Loucy (cell line): ENCODE measurements around the gene FARP1.
A peak's percentile ranks its signal among the peaks of the same experiment; 100 is the strongest.

Experiments used
- H2AFZ ChIP-seq: fragments of 200-600 bp; sonication (generic); 2 replicates; pipeline ENCODE4 v1.6.0; 2016; ENCODE audit warnings: antibody characterized with exemption, mild to moderate bottlenecking, low read length, moderate library complexity
- H3F3A ChIP-seq: fragments of 200-600 bp; 2 replicates; pipeline ENCODE4 v1.6.0; 2016; ENCODE audit warnings: antibody characterized with exemption, low read depth, mild to moderate bottlenecking
- H3K27me3 ChIP-seq: fragments of 200-600 bp; sonication (generic); 2 replicates; pipeline ENCODE4 v1.6.1; 2014; ENCODE audit warnings: low read length, mild to moderate bottlenecking; ENCODE audit not compliant: insufficient read depth, poor library complexity, severe bottlenecking
- H3K36me3 ChIP-seq: fragments of 200-600 bp; sonication (generic); 2 replicates; pipeline ENCODE4 v1.6.1; 2016; ENCODE audit warnings: low read length; ENCODE audit not compliant: insufficient read depth
- H3K4me1 ChIP-seq: fragments of 200-600 bp; sonication (generic); 2 replicates; pipeline ENCODE4 v1.5.1; 2014; ENCODE audit warnings: low read length, mild to moderate bottlenecking; ENCODE audit not compliant: insufficient read depth, poor library complexity, severe bottlenecking
- H3K4me2 ChIP-seq: fragments of 200-600 bp; sonication (generic); 2 replicates; pipeline ENCODE4 v1.6.0; 2014; ENCODE audit warnings: antibody characterized with exemption, low read length, low read depth, mild to moderate bottlenecking; ENCODE audit not compliant: poor library complexity, severe bottlenecking
- H3K4me3 ChIP-seq: fragments of 200-600 bp; sonication (generic); 2 replicates; pipeline ENCODE4 v1.5.1; 2014; ENCODE audit warnings: low read length, mild to moderate bottlenecking, mixed read lengths; ENCODE audit not compliant: poor library complexity, severe bottlenecking
- H3K79me2 ChIP-seq: fragments of 200-600 bp; sonication (generic); 2 replicates; pipeline ENCODE4 v1.6.1; 2014; ENCODE audit warnings: low read length; ENCODE audit not compliant: insufficient read depth
- H3K9ac ChIP-seq: fragments of 200-600 bp; sonication (generic); 2 replicates; pipeline ENCODE4 v1.6.0; 2014; ENCODE audit warnings: mild to moderate bottlenecking, low read depth, low read length, moderate library complexity; ENCODE audit not compliant: poor library complexity, severe bottlenecking
- H3K9me2 ChIP-seq: fragments of 200-600 bp; sonication (generic); replicated peaks from 2 replicates; pipeline ENCODE4 v1.6.1; 2016; ENCODE audit warnings: low read depth, low read length, mixed read lengths
- H3K9me3 ChIP-seq: fragments of 200-600 bp; sonication (generic); 2 replicates; pipeline ENCODE4 v1.6.1; 2014; ENCODE audit warnings: mild to moderate bottlenecking, antibody characterized with exemption, low read length, low read depth; ENCODE audit not compliant: insufficient read depth
- H4K20me1 ChIP-seq: fragments of 200-600 bp; sonication (generic); 2 replicates; pipeline ENCODE4 v1.6.0; 2014; ENCODE audit warnings: antibody characterized with exemption, low read length, mild to moderate bottlenecking; ENCODE audit not compliant: insufficient read depth, poor library complexity, severe bottlenecking
- EZH2phosphoT487 ChIP-seq: fragments of 200-600 bp; IDR thresholded peaks from 2 replicates; pipeline ENCODE4 v1.6.1; 2018; ENCODE audit warnings: antibody characterized with exemption, mild to moderate bottlenecking, moderate library complexity, borderline replicate concordance
- TF ChIP-seq, protein P1 (sequence below): fragments of 200-600 bp; sonication (generic); conservative IDR thresholded peaks from 2 replicates; pipeline ENCODE4 v1.5.1; 2014; ENCODE audit warnings: mild to moderate bottlenecking, antibody characterized with exemption, low read length

The FARP1 gene

DNA sequence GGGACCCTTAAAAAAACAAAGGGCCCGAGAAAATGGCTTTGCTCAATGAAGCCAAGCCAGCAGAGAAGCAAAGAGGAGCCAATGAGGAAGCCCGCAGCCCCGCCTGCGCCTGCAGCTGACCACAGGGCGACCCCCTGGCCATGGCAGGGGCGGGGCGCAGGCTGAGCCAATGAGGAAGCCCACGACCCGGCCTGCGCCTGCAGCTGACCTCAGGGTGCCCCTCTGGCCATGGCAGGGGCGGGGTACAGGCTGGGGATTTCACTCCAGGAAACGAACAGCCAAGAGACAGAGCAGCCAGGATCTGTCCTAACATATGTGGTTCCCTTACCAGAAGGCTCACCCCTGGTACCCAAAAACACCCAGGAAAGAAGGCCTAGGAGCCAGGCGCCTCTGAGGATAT, 332.6 kb downstream of the FARP1 start:
- Histone ChIP-seq H3K4me2 (no peak overlapping the region), H3K79me2 (peaks cover 35% of the 10 kb centered on the region), H3K9me2 (no peaks in the 10 kb centered on the region), H3K4me1 (peaks cover 26% of the 10 kb centered on the region), H3K9ac (no peak overlapping the region), H2AFZ (no peak overlapping the region), H3K4me3 (no peak overlapping the region), H4K20me1 (peaks cover 46% of the 10 kb centered on the region), H3K27me3 (no peaks in the 10 kb centered on the region), H3K9me3 (no peaks in the 10 kb centered on the region), H3K36me3 (peaks cover 43% of the 10 kb centered on the region; the same call in 1 of the 2 replicates), H3F3A (no peaks in the 10 kb centered on the region)
- TF ChIP-seq, protein P1, sequence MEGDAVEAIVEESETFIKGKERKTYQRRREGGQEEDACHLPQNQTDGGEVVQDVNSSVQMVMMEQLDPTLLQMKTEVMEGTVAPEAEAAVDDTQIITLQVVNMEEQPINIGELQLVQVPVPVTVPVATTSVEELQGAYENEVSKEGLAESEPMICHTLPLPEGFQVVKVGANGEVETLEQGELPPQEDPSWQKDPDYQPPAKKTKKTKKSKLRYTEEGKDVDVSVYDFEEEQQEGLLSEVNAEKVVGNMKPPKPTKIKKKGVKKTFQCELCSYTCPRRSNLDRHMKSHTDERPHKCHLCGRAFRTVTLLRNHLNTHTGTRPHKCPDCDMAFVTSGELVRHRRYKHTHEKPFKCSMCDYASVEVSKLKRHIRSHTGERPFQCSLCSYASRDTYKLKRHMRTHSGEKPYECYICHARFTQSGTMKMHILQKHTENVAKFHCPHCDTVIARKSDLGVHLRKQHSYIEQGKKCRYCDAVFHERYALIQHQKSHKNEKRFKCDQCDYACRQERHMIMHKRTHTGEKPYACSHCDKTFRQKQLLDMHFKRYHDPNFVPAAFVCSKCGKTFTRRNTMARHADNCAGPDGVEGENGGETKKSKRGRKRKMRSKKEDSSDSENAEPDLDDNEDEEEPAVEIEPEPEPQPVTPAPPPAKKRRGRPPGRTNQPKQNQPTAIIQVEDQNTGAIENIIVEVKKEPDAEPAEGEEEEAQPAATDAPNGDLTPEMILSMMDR: no peak
- TF ChIP-seq EZH2phosphoT487: no peak

DNA sequence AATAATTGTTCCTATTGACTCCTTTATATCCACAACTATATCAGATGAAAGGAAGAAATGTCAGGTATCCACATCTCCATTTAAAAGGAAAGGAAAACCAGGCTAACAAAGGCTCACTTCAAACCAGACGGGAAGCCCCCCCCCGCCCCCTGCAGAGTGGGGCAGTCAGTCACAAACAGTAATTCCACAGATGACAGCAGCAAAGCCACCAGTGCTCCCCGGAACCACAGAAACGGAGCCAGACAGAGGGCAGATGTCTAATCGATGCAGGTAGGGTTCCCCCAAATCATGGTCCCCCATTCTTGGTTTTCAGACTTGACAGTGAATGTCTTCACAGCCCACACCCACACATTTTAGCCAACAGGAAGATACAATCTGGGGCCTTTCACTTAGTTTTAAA, 333.2 kb downstream of the FARP1 start:
- peak overlapping the region; percentile 71 for H3K4me2 ChIP-seq
- H4K20me1 ChIP-seq: peaks cover 52% of the 10 kb centered on the region
- no peaks in the 10 kb centered on the region for H3K27me3 ChIP-seq
- no peak for TF ChIP-seq EZH2phosphoT487
- TF ChIP-seq, protein P1: no peak
- no peak overlapping the region for H3K9ac ChIP-seq
- peaks cover 44% of the 10 kb centered on the region for H3K36me3 ChIP-seq
- no peaks in the 10 kb centered on the region for H3K9me3 ChIP-seq
- no peaks in the 10 kb centered on the region for H3K9me2 ChIP-seq
- peak overlapping the region; percentile 54 for H3K4me3 ChIP-seq
- no peak overlapping the region for H2AFZ ChIP-seq
- peaks cover 40% of the 10 kb centered on the region for H3K79me2 ChIP-seq
- no peaks in the 10 kb centered on the region for H3F3A ChIP-seq
- peaks cover 31% of the 10 kb centered on the region for H3K4me1 ChIP-seq

DNA sequence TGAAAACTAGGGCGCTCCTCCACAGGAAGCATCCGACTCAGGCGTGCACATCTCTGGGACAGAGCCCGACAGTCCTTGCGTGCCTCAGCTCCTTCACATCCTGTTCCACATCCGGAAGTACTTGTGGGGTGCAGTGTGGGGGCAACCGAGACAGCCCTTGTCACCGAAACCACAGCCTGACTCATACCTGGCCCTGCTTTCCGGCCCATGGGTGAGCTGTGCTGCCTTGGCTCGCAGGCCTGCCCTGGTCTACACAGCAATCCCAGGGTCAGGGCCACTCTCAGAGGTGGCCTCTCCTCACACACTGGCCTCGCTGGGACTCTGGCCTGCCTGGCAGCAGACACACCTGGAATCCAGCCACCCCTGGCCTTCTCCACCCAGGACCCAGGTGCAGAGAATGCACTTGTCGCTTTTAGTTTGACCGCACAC, 333.7 kb downstream of the FARP1 start:
- H3F3A ChIP-seq: no peaks in the 10 kb centered on the region
- peaks cover 56% of the 10 kb centered on the region for H4K20me1 ChIP-seq
- H3K4me3 ChIP-seq: peak overlapping the region; percentile 58
- H3K36me3 ChIP-seq: peaks cover 44% of the 10 kb centered on the region
- H3K27me3 ChIP-seq: no peaks in the 10 kb centered on the region
- H3K4me1 ChIP-seq: peaks cover 31% of the 10 kb centered on the region
- peak overlapping the region; percentile 71 for H3K4me2 ChIP-seq
- H3K9ac ChIP-seq: no peak overlapping the region
- no peaks in the 10 kb centered on the region for H3K9me2 ChIP-seq
- H3K9me3 ChIP-seq: no peaks in the 10 kb centered on the region
- peaks cover 43% of the 10 kb centered on the region for H3K79me2 ChIP-seq
- TF ChIP-seq EZH2phosphoT487: no peak
- TF ChIP-seq, protein P1: no peak
- H2AFZ ChIP-seq: no peak overlapping the region
